Common myeloid progenitor, CD34-positive (primary cell): Measurements from ENCODE around the gene MRS2.

ENCODE experiments used
- CTCF ChIA-PET: fragments of 350-600 bp; sonication (Branson Sonifier 250); formaldehyde crosslinking; loops from one replicate; lab custom pipeline; 2021; ENCODE audit warnings: antibody characterized with exemption; lab: Charles Lee
- POLR2A ChIA-PET: fragments of 350-600 bp; sonication (Branson Sonifier 250); formaldehyde crosslinking; loops from one replicate; lab custom pipeline; 2021; ENCODE audit warnings: antibody characterized with exemption; lab: Charles Lee
- DNase-seq, 3 donors: peaks; one replicate each; pipeline versions ENCODE4 v3.0.0 to v3.0.0-alpha.2; 2013
- H3K27ac ChIP-seq, 2 experiments: 1 replicate in 1 of 2; 2 replicates in 1 of 2; pipeline ENCODE4 v1.7.0; 2013; ENCODE audit warnings: inconsistent platforms in 2 of 2, low read length in 2 of 2, mild to moderate bottlenecking in 2 of 2, low read depth in 1 of 2, moderate library complexity in 1 of 2; ENCODE audit not compliant: severe bottlenecking in 2 of 2, insufficient read depth in 1 of 2, poor library complexity in 1 of 2
- H3K27me3 ChIP-seq, 5 experiments: replicated peaks in 2 of 5; 1 replicate in 3 of 5; 2 replicates in 2 of 5; pipeline versions ENCODE4 v1.6.1 to v1.7.0; 2013; ENCODE audit warnings: low read length in 4 of 5, mild to moderate bottlenecking in 2 of 5, moderate library complexity in 2 of 5, inconsistent platforms in 1 of 5; ENCODE audit not compliant: insufficient read depth in 5 of 5, control insufficient read depth in 4 of 5
- H3K36me3 ChIP-seq, 4 experiments: 1 replicate in 2 of 4; 2 replicates in 2 of 4; pipeline versions ENCODE4 v1.6.1 to v1.7.0; 2013; ENCODE audit warnings: low read length in 3 of 4, control low read depth in 1 of 4, mild to moderate bottlenecking in 1 of 4; ENCODE audit not compliant: control insufficient read depth in 4 of 4, insufficient read depth in 4 of 4
- H3K4me1 ChIP-seq, 4 experiments: 1 replicate in 3 of 4; 2 replicates in 1 of 4; pipeline versions ENCODE4 v1.6.1 to v1.7.1; 2013; ENCODE audit warnings: low read length in 3 of 4, mild to moderate bottlenecking in 3 of 4, control low read depth in 1 of 4, inconsistent platforms in 1 of 4, moderate library complexity in 1 of 4; ENCODE audit not compliant: control insufficient read depth in 4 of 4, insufficient read depth in 4 of 4; ENCODE audit errors: control extremely low read depth in 1 of 4
- H3K4me3 ChIP-seq, 7 experiments: 1 replicate in 4 of 7; 2 replicates in 3 of 7; pipeline versions ENCODE4 v1.5.1 to v1.7.0; 2013; ENCODE audit warnings: mild to moderate bottlenecking in 7 of 7, low read length in 6 of 7, moderate library complexity in 6 of 7, inconsistent platforms in 2 of 7, low read depth in 2 of 7, control low read depth in 1 of 7; ENCODE audit not compliant: insufficient read depth in 4 of 7, control insufficient read depth in 1 of 7; ENCODE audit errors: extremely low read depth in 1 of 7
- H3K9me3 ChIP-seq, 5 experiments: 1 replicate in 4 of 5; 2 replicates in 1 of 5; pipeline versions ENCODE4 v1.6.1 to v1.7.1; 2013; ENCODE audit warnings: low read length in 4 of 5, mild to moderate bottlenecking in 2 of 5, inconsistent platforms in 1 of 5, low read depth in 1 of 5, moderate library complexity in 1 of 5; ENCODE audit not compliant: control insufficient read depth in 4 of 5, insufficient read depth in 2 of 5; ENCODE audit errors: control extremely low read depth in 1 of 5
- WGBS: methylation state at CpG from one replicate; pipeline ENCODE4 v1.1.5; 2013; ENCODE audit not compliant: insufficient coverage; 5-methylcytosine and 5-hydroxymethylcytosine counted together

MRS2 gene

GRCh38 chr6:24451581-24452388 is 49.0 kb downstream of the MRS2 start:
- no peaks in the 10 kb centered on the region for H3K9me3 ChIP-seq
- ChIA-PET CTCF (no interaction called here), POLR2A (no interaction called here)
- no peaks in the 10 kb centered on the region for H3K27me3 ChIP-seq
- no peak overlapping the region for H3K4me3 ChIP-seq
- 93% methylated on average over 11 of the region's 13 CpGs for whole genome bisulfite sequencing
- H3K27ac ChIP-seq: no peak overlapping the region
- H3K4me1 ChIP-seq: no peaks in the 10 kb centered on the region
- H3K36me3 ChIP-seq: no peaks in the 10 kb centered on the region
- DNase-seq: peak in 1 of 3 donors; percentile 5

- Histone ChIP-seq H3K27me3 (no peaks in the 10 kb centered on the region), H3K4me3 (no peak overlapping the region), H3K9me3 (no peaks in the 10 kb centered on the region), H3K4me1 (no peaks in the 10 kb centered on the region), H3K36me3 (no peaks in the 10 kb centered on the region), H3K27ac (no peak overlapping the region)
- ChIA-PET CTCF (no interaction called here), POLR2A (interaction anchor here (0.6 kb wide), 1 partner anchor 13 kb away, joined by 3 read pairs; no protein-coding TSS in a partner anchor)
- DNase-seq: no peak
- 95% methylated on average over 10 of the region's 10 CpGs for WGBS
Measured at GRCh38 chr6:24453921-24454320, 51.2 kb downstream of the MRS2 start.

- POLR2A ChIA-PET: interaction anchor here (0.6 kb wide), 1 partner anchor 13 kb away, joined by 3 read pairs; no protein-coding TSS in a partner anchor
- peak in 2 of 3 donors; percentile 2 to 11 for DNase-seq
- WGBS: 57% methylated on average over 1 of the region's 5 CpGs
- no peaks in the 10 kb centered on the region for H3K36me3 ChIP-seq
- no peak overlapping the region for H3K27ac ChIP-seq
- no peaks in the 10 kb centered on the region for H3K9me3 ChIP-seq
- CTCF ChIA-PET: no interaction called here
- H3K27me3 ChIP-seq: no peaks in the 10 kb centered on the region
- H3K4me1 ChIP-seq: no peaks in the 10 kb centered on the region
- H3K4me3 ChIP-seq: no peak overlapping the region
Measured at GRCh38 chr6:24454452-24454851, 51.7 kb downstream of the MRS2 start.

- no peak for DNase-seq
- Histone ChIP-seq H3K27me3 (no peaks in the 10 kb centered on the region), H3K36me3 (no peaks in the 10 kb centered on the region), H3K27ac (no peak overlapping the region), H3K9me3 (no peaks in the 10 kb centered on the region), H3K4me1 (no peaks in the 10 kb centered on the region), H3K4me3 (no peak overlapping the region)
- ChIA-PET POLR2A (no interaction called here), CTCF (no interaction called here)
- WGBS: 100% methylated on average over 2 of the region's 4 CpGs
Measured at GRCh38 chr6:24455061-24455460, 52.3 kb downstream of the MRS2 start.

GRCh38 chr6:24458134-24458533 is 55.4 kb downstream of the MRS2 start:
- DNase-seq: no peak
- Histone ChIP-seq H3K4me3 (no peak overlapping the region), H3K4me1 (no peaks in the 10 kb centered on the region), H3K9me3 (no peaks in the 10 kb centered on the region), H3K27me3 (no peaks in the 10 kb centered on the region), H3K36me3 (no peaks in the 10 kb centered on the region), H3K27ac (no peak overlapping the region)
- WGBS: 53% methylated on average over 3 of the region's 4 CpGs
- ChIA-PET CTCF (interaction anchor here (0.8 kb wide), 1 partner anchor 42 kb away, joined by 3 read pairs; no protein-coding TSS in a partner anchor), POLR2A (no interaction called here)

GRCh38 chr6:24458941-24459340 is 56.2 kb downstream of the MRS2 start:
- DNase-seq: no peak
- no peaks in the 10 kb centered on the region for H3K9me3 ChIP-seq
- ChIA-PET POLR2A (no interaction called here), CTCF (interaction anchor here (0.7 kb wide), 1 partner anchor 28 kb away, joined by 3 read pairs; no protein-coding TSS in a partner anchor)
- no peaks in the 10 kb centered on the region for H3K36me3 ChIP-seq
- no peak overlapping the region for H3K4me3 ChIP-seq
- H3K27me3 ChIP-seq: no peaks in the 10 kb centered on the region
- H3K27ac ChIP-seq: no peak overlapping the region
- H3K4me1 ChIP-seq: no peaks in the 10 kb centered on the region
- 96% methylated on average over 2 of the region's 2 CpGs for WGBS

GRCh38 chr6:24460966-24461365 is 58.2 kb downstream of the MRS2 start:
- H3K4me1 ChIP-seq: no peaks in the 10 kb centered on the region
- no peaks in the 10 kb centered on the region for H3K36me3 ChIP-seq
- H3K9me3 ChIP-seq: no peaks in the 10 kb centered on the region
- DNase-seq: no peak
- no peak overlapping the region for H3K27ac ChIP-seq
- no peaks in the 10 kb centered on the region for H3K27me3 ChIP-seq
- H3K4me3 ChIP-seq: no peak overlapping the region
- POLR2A ChIA-PET: no interaction called here
- WGBS: 100% methylated on average over 2 of the region's 4 CpGs
- CTCF ChIA-PET: no interaction called here
